C4-2B (cell line): ENCODE data around the gene AKR1C3.

Experiments used
- ZFX ChIP-seq: fragments of 450-650 bp; IDR thresholded peaks from 2 replicates; pipeline ENCODE4 v1.6.1; 2017
- TF ChIP-seq, protein P1 (sequence below): fragments of 450-650 bp; conservative IDR thresholded peaks from 2 replicates; pipeline ENCODE4 v1.5.1; 2017; ENCODE audit warnings: mild to moderate bottlenecking

DNA sequence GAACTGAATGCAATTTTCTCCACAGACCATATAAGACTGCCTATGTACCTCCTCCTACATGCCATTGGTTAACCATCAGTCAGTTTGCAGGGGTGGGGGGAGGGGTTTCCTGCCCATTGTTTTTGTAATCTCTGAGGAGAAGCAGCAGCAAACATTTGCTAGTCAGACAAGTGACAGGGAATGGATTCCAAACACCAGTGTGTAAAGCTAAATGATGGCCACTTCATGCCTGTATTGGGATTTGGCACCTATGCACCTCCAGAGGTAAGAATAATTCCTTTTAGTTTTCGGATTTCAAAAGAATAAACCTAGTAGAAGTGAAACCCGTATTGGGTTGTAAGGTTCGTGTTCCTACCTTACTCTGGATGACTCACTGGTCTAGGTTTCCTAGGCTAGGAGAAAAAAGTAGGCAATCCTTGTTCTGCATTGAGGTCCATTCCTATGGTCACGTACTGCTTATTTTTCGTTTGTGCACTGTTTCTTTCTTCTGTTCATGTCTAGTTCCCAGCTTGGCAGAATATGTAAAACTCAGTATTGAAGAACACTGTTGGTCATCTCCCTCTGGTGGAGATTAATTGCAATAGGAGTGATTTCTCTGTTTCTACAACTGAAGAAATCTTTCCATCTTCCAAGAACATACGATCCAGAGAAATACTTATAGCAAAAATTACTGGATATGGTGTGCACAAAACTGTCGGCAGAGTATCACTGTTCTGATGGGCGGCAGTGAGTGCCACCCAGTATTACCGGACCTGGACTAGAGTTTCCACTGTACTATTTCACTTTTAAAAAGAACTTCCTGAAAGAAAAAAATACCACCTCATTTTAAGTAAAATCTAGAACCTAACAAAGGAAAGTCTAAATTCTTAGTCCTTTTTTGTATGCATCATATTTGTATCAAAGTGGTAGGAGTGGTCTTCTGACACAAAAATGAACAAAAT, at the start of gene AKR1C3:
- TF ChIP-seq, protein P1, sequence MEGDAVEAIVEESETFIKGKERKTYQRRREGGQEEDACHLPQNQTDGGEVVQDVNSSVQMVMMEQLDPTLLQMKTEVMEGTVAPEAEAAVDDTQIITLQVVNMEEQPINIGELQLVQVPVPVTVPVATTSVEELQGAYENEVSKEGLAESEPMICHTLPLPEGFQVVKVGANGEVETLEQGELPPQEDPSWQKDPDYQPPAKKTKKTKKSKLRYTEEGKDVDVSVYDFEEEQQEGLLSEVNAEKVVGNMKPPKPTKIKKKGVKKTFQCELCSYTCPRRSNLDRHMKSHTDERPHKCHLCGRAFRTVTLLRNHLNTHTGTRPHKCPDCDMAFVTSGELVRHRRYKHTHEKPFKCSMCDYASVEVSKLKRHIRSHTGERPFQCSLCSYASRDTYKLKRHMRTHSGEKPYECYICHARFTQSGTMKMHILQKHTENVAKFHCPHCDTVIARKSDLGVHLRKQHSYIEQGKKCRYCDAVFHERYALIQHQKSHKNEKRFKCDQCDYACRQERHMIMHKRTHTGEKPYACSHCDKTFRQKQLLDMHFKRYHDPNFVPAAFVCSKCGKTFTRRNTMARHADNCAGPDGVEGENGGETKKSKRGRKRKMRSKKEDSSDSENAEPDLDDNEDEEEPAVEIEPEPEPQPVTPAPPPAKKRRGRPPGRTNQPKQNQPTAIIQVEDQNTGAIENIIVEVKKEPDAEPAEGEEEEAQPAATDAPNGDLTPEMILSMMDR = peak; percentile 78
- TF ChIP-seq ZFX = no peak
